GM21390 (cell line): ENCODE results near the gene KMT2B.

ENCODE experiments used
- ATAC-seq: cut with Tn5 transposase; IDR thresholded peaks from one replicate; pipeline ENCODE4 v1.9.1; 2021; ENCODE audit not compliant: unreplicated experiment

The KMT2B gene

DNA sequence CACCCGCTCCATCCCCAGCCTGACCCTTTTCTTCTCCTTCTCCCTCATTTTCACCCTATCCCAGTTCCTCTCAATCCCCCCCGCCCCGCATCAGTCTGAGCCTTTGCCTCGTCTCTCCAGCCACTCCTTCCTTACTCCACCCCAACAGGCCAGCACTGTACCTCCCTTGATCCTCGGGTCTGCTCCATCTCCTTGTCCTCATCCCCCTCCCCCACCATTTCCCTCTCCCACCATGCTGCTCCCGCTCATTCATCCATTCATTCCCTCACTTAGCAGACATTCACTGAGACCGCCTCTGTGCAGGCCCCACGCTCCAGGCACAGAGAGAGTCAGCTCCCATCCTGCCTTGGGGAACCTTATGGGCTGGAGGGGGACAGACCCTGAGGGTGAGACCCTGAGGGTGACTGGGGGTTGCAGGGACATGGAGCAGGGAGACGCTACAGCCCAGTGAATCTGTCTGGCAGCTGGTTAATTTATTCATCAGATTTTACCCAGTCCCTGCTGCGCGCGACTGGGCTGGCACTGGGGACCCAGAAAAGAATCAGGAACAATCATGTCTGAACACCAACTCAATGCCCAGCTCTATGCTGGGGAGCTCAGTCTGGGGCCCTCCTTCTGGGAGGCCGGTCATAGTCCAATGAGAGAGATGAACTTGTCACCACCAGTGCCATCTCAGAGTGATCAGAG is 58.4 kb downstream of the KMT2B start:
- no peak for ATAC-seq

DNA sequence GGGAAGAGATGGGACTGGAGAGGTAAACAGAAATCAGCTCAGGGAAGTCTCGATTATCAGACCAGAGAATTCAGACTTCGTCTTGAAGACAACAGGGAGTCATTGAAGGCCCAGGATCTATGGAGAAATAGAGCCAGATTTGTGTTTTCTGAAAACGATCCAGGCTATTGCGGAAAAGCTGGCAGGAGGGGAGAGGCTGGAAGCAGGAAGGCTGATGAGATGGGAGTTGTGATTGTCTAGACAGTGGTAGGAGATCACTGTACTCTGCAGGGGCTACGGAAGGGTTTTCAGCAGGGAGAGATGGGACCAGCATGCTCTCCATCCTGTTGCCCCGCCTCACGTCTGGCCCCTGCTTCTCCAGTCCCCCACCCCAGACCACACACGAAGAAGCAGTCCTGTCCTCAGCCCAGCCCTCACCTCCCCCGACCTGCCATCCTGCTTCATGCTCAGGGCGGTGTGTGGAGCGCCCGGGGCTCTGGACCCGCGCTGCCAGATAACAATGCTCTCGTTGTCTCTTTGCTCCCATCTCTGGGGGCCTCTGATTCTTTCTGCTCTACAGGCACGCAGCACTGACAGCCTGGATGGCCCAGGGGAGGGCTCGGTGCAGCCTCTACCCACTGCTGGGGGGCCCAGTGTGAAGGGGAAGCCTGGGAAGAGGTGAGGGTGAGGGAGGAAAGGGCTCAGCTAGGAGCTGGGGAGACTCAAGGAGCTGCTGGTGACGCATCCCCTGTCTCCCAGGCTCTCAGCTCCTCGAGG is 59.5 kb downstream of the KMT2B start:
- ATAC-seq: no peak

DNA sequence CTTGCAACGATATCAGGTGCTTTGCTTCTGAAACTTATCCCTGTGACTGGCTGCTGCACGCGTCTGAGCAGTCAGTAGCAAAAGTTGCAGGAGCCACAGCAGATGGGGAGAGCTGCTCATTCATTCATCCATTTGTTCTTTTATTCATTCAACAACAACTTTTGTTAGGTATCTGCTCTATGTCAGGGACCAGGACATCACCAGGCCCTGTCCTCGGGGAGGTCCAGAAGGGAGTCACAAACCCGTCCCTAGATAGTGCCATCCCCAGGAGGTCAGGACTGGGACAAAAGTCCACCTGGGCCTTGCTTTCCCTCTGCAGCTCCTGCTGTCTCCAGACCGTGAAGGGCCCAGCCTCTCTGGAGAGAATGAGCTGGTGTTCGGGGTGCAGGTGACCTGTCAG is 60.2 kb downstream of the KMT2B start:
- ATAC-seq: no peak

DNA sequence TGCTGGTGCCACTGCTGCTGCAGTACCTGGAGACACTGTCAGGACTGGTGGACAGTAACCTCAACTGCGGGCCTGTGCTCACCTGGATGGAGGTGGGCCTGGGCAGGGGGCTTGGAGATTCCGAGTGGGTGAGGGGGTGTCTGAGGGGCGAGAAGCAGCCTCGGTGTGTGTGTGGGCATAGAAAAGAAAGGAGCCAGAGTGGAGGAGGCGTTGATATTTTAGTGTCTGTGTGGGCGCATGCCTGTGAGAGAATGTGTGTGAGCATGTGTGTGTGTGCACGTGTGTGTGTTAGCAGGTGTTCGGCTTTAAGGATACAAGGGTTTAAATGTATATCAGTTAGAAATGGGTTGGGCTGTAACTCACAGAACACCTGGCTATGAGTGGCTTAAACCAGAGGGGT is 61.2 kb downstream of the KMT2B start:
- no peak for ATAC-seq

DNA sequence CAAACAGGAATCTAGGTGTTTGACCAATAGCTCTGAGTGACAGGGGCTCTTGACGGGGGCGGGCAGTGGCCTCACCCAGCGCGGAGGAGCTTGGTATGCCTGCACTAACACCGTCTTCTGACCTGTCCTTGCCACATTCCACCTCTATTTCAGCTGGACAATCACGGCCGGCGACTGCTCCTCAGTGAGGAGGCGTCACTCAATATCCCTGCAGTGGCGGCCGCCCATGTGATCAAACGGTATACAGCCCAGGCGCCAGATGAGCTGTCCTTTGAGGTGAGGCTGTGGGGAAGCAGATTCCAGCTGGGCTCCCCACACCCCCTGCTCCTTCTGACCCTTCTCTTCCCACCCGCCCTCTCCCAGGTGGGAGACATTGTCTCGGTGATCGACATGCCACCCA is 62.3 kb downstream of the KMT2B start:
- no peak for ATAC-seq

DNA sequence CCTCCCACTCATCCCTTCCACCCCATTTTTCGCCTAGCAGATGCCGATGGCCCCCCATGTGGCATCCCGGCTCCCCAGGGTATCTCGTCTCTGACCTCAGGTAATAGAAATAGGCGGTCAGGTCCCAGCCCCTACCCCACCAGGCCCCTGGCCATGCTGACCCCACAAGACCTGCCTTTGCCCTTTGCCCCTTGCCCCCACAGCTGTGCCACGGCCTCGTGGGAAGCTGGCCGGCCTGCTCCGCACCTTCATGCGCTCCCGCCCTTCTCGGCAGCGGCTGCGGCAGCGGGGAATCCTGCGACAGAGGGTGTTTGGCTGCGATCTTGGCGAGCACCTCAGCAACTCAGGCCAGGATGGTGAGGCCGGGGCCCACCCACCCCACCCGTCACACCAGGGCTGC is 62.9 kb downstream of the KMT2B start:
- ATAC-seq: no peak

DNA sequence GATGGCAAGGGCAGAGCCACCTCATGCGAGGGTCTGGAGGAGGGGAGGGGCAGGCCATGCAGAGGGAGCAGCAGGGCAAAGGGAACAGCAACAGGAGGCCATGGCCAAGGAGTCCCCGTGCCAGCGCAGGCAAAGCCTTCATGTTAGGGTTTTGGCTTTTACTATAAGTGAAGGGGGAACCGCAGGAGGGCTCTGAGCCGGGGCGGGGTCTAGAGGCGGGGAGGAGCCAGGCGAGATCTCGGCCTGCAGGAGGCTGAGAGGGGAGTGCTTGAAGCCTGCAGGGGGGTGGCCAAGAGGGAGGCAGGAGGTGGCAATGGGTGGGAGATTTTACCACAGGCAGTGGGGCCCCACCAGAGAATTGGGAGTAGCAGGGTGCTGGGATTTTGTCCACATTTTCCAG is 63.8 kb downstream of the KMT2B start:
- no peak for ATAC-seq

DNA sequence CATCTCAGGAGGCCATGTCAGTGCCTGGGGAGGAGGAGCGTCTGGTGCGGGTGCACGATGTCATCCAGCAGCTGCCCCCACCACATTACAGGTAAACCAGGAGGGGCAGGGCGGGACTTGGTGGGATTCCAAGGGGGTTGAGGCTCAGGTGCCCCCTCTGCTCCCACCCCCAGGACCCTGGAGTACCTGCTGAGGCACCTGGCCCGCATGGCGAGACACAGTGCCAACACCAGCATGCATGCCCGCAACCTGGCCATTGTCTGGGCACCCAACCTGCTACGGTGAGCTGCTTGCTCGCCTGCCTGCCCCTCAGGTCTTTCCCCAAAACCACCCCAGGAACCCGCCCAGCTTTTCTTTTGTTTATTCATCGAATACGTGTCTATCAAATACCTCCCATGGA is 64.8 kb downstream of the KMT2B start:
- ATAC-seq: no peak

DNA sequence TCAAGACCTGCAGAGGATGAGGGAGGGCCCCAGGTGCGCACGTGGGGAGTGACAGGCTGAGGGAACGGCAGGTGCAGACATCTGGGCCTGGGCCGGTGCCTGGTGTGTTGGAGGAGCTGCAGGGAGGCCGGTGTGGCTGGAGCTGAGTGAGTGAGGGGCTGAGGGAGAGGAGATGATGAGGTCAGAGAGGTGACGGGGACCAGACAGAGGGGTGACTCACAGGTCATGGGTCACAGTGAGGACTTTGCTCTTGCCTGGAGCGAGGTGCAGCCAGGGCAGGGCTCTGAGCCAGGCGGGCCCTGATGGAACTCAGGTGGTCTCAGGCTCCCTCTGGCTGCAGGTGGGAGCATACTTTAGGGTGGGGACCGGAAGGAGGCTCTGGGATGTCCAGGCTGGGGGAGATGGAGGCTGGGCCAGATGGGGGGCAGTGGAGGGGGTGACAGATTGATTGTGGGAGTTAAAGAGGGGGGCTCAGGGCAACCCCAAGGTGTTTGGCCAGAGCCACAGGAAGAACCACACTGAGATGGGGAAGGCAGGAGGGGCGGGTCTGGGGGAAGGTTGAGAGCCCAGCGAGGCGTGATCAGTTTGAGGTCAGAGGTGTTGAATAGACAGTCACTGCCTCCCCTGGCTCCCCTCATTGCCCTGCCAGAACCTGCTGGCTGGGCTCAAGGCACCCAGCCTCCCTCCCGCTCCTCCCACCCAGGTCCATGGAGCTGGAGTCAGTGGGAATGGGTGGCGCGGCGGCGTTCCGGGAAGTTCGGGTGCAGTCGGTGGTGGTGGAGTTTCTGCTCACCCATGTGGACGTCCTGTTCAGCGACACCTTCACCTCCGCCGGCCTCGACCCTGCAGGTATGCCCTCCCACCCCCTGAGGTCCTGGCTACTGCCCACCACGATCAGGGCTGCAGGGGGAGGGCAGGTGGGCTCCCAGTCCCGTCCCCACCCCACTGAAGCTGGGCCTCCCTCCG is 65.9 kb downstream of the KMT2B start:
- ATAC-seq: no peak

DNA sequence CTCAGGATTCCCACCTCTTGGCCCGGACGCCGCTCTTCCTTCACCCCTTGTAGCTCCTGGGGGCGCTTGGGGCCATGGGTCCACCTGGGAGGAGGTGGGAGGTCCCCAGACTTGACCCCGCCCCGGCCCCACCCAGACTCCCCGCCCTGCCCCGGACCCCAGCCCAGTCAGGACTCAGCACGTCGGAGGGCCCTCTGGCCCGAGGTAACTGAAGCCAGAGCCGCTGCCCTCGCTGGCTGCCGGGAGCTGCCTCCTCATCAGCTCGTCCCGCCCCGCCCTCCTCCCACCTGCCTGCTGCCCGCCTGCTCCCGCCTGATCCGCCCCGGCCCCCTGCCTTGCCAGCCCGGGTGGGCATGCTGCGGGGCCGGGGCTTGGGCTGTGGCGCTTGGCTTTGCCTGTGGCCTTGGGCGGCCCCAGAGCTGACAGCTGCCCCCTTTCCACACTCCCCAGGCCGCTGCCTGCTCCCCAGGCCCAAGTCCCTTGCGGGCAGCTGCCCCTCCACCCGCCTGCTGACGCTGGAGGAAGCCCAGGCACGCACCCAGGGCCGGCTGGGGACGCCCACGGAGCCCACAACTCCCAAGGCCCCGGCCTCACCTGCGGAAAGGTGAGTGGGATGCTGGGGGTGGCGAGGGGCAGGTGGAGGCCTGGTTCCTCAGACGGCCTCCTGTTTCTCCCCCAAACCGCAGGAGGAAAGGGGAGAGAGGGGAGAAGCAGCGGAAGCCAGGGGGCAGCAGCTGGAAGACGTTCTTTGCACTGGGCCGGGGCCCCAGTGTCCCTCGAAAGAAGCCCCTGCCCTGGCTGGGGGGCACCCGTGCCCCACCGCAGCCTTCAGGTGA is 66.9 kb downstream of the KMT2B start:
- ATAC-seq: no peak

DNA sequence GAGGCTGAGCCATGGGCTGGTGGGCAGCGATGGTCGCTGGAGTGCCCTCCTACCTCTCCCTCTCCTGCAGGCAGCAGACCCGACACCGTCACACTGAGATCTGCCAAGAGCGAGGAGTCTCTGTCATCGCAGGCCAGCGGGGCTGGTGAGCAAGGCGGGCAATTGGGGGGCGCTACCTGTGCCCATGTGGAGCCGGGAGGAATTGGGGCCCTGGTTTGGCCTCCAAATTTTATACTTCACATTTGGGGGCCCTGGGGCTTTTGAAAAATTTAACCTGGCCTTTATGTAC is 67.5 kb downstream of the KMT2B start:
- ATAC-seq: no peak

DNA sequence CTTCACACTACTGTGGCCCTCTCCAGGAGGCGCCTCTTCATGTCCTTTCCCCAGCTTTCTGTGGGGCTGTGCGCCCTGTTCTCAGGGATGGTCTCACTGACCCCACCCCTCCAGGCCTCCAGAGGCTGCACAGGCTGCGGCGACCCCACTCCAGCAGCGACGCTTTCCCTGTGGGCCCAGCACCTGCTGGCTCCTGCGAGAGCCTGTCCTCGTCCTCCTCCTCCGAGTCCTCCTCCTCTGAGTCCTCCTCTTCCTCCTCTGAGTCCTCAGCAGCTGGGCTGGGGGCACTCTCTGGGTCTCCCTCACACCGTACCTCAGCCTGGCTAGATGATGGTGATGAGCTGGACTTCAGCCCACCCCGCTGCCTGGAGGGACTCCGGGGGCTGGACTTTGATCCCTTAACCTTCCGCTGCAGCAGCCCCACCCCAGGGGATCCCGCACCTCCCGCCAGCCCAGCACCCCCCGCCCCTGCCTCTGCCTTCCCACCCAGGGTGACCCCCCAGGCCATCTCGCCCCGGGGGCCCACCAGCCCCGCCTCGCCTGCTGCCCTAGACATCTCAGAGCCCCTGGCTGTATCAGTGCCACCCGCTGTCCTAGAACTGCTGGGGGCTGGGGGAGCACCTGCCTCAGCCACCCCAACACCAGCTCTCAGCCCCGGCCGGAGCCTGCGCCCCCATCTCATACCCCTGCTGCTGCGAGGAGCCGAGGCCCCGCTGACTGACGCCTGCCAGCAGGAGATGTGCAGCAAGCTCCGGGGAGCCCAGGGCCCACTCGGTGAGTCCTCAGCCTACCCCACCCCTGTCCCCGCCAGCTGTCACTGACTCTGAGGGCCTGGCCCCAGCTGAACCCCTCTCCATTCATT is 68.7 kb downstream of the KMT2B start:
- ATAC-seq: no peak

DNA sequence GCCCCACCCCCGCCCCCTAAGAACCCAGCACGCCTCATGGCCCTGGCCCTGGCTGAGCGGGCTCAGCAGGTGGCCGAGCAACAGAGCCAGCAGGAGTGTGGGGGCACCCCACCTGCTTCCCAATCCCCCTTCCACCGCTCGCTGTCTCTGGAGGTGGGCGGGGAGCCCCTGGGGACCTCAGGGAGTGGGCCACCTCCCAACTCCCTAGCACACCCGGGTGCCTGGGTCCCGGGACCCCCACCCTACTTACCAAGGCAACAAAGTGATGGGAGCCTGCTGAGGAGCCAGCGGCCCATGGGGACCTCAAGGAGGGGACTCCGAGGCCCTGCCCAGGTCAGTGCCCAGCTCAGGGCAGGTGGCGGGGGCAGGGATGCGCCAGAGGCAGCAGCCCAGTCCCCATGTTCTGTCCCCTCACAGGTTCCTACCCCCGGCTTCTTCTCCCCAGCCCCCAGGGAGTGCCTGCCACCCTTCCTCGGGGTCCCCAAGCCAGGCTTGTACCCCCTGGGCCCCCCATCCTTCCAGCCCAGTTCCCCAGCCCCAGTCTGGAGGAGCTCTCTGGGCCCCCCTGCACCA is 69.5 kb downstream of the KMT2B start:
- no peak for ATAC-seq
